Right ventricle myocardium superior (tissue), 1 donor: ENCODE data around the gene MRPL21. TPM values are rescaled to one million over a fixed set of nuclear protein-coding genes. Genes with fewer than 3 reads are reported as not detected.
"Not testable (repeated sequence)": the region's sequence is repeated elsewhere in the genome, so short reads cannot be mapped to it uniquely, and the experiment has no call there.

Experiments
- ATAC-seq: fragments of 200-7000 bp; cut with Tn5 transposase; one replicate; pipeline ENCODE4 v1.9.1; 2020; ENCODE audit warnings: mild to moderate bottlenecking; ENCODE audit not compliant: poor library complexity
- DNase-seq: peaks from one replicate; pipeline ENCODE4 v3.0.0-alpha.2; 2020
- intact Hi-C: fragments of 100-400 bp; cut with DNase I; formaldehyde crosslinking; loops from one replicate; pipeline ENCODE4 v1.11.2; 2022
- total RNA-seq: library from RNA; stranded (reverse); fragmentation: NEBNext Ultra II Directional; extraction: Animal tissue kit (Norgen Biotek cat#: 25700); gene quantifications from one replicate; pipeline ENCODE4 v1.2.1, GENCODE V29; 2021
- donor health status: DM: no; HTN: yes; CAD: no; lungs with severe emphysema.

Gene MRPL21
- total RNA-seq, 1 donor from 2014 or later: 124 TPM

DNA sequence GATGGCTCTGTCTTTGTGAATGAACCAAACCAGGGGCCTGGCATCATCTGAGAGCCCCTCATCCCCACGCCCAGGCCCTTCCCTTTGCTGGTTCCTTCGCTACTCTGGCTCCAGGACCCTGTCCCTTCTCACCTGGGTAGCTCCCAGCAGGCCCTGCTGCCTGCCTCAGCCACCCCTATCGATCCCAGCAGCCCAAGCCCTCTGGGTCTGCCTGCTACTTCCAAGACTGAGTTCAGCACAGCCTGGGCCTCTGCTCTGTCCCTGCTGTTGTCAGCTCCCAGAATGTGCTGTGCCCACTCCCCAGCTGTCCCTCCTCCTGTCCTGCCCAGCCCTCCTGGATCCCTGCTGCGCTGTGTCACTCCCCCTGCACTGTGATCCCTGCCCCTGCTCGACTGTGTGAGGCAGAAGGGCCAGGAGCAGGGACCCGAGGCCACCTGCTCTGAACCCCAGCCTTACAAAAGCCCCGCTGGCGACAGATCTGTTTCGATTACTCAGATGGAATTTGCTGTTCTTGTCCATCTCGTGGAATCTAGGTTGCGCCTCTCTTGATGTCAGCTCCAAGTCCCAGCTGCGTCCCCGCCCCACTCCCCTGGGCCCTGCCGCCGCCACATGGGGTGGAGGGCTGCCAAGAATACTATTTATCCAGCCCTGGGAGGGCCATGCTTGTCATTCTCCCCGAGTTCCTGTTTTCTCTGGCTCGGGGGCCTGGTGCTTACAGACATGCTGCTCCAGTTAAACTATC lies 13.0 kb downstream of the MRPL21 start:
- DNase-seq (peak; percentile 92), ATAC-seq (peak; percentile 95)
- intact Hi-C loops: no loop called here

DNA sequence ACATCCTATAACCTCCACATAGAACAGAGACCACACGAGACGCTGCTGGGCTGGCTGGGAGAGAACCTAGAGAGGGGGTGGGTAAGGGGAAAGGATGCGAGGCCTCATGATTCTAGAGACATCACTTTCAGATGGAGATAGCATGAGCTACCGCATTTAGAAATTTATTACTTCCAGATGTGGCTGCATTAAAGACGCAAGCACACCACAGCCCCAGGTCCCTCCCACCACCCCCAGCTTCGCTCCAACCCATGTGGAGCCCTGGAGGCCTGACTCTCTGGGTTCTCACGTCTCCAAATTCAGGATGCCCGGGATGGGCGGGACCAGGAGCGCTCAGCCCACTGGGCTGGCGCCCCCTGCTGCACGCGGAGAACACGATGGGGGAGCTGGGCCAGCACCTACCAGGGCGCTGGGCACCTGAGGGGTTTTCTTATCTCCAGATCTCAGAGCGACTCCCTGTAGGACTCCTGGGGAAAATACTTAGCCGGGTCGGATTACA lies 13.6 kb downstream of the MRPL21 start:
- DNase-seq (peak; percentile 81), ATAC-seq (peak; percentile 78)
- intact Hi-C loops: no loop called here

DNA sequence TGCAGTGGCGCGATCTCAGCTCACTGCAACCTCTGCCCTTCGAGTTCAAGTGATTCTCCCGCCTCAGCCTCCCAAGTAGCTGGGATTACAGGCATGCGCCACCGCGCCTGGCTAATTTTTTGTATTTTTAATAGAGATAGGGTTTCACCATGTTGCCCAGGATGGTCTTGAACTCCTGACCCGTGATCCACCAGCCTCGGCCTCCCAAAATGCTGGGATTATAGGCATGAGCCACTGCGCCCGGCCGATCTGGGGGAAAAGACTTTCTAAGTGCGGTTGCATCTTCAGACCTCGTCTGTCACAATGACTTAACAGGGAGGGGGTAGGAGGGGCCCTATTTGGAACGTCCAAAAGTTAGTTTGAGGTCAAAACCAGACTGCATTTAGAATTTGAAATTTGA lies 18.8 kb downstream of the MRPL21 start:
- ATAC-seq, DNase-seq, intact Hi-C loops: not testable (repeated sequence)

DNA sequence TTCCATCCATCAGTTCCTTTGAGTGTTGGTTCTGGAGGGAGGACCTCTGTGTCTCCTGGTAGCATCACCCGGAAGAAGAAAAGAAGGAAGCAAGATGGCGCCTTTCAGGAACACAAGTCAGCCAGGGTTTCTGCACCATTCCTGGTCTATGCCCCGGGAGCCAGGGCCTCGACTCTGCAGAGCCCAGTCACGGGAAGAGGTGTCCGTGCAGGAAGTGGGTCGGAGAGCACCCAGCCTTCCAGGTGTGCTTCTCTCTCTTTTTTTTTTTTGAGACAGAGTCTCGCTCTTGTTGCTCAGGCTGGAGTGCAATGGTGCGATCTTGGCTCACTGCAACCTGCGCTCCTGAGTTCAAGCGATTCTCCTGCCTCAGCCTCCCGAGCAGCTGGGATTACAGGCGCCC lies 21.2 kb downstream of the MRPL21 start:
- intact Hi-C loops: no loop called here
- DNase-seq: no peak
- ATAC-seq: no peak

DNA sequence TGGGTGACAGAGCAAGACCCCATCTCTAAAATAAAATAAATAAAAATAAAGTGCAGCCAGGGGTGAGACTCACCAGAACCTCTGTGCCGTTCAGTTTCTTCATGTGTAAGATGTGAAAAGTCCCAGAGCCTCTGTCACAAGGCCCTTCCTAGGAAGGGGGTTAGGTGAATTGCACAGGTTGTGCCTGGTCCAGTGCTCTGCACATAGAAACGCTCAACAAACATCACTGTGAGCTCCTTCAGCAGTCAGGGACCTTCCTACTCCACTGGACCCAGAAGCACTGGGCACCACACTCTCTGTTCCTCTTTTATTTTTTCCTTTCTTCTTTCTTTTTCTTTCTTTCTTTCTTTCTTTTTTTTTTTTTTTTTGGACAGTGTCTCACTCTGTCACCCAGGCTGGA lies 22.3 kb downstream of the MRPL21 start:
- intact Hi-C loops: no loop called here
- DNase-seq: no peak
- ATAC-seq: no peak

DNA sequence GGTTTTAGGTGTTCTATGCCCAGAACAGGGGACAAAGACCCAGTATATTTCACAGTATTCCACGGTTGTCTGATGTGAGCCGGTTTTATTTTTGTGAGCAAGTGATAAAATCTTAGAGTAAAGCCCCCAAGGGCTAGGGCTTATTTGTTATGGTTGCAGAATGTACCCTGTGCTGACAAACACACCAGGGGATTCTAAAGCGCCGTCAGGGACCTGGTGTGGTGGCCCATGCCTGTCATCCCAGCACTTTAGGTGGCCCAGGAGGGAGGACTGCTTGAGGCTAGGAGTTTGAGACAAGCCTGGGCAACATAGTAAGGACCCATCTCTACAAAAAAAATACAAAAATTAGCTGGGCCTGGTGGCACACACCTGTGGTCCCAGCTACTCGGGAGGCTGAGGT lies 22.8 kb downstream of the MRPL21 start:
- ATAC-seq (no peak), DNase-seq (no peak)
- intact Hi-C loops: no loop called here

DNA sequence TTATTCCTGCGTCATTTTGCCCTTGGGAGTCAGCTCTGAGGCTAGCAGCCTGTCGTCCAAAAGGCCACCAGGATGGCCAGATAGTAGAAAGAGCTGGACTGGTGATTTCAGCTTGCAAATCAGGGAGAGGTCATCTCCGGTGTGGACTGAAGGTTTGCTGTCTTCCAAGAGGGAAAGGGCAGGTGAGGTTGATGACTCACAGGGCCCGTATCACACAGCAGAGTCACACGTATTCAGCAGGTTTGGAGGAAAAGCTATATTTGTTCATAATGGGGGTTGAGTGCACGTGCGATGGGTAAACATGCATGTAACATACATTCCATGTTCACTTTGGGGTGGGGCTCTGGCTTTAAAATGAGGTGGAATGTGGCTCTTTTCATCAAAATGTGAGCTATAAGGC lies 25.6 kb downstream of the MRPL21 start:
- intact Hi-C loops: no loop called here
- no peak for DNase-seq
- ATAC-seq: no peak

DNA sequence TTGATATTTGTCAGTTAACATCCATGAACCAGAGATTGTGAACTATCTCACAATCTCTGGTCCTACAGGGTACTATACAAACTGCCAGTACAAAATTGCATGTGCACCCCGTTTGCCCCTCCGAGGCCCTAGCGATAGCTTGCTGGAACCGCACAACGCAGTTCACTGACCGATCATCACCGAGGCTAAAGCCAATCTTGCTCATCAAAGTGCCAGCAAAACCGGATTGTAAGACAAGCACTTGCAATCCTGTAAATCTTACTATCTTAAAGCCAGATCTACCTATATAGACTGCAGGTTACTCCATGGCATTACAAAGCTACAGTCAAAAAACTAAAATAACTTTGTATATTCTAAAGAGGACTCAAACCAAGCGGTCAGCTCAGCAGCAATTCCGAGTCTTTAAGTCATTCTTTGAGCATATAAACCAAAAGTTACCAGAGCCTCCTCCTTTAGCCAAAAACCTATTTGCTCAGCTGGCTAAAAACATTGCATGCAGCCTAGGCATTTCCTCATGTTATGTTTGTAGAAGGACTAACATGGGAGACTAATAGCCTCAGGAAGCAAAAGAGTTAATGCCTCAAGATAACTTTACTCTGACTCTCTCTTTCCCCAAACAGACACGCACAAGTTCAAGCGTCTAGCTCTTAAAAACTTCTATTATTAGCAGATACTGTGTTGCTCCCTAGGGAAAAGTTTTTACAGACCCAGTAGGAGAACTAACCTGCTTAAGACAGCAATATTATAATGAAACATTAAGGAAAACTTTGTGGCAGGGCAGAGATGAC lies 31.2 kb downstream of the MRPL21 start:
- ATAC-seq (peak; percentile 46), DNase-seq (no peak)
- intact Hi-C loops: no loop called here

DNA sequence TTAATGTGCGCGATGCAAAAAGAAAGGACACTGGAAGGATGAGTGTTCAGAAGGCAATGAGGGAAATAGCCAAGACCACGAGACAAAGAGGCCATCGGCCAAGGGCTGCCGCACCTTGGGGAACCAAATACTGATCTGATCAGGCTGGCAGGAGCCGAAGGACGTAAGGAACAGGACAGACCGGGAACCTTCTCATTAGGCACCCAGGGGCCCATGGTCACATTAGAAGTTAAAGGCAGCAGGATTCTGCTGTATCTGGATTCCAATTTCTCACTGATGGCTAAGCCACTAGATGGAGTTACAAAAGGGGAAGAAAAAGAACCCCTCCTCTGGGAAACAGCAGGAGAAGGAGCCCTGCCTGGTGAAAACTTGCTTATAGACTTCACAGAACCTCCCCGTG lies 33.2 kb downstream of the MRPL21 start:
- DNase-seq (no peak), ATAC-seq (peak; percentile 39)
- intact Hi-C loops: no loop called here

DNA sequence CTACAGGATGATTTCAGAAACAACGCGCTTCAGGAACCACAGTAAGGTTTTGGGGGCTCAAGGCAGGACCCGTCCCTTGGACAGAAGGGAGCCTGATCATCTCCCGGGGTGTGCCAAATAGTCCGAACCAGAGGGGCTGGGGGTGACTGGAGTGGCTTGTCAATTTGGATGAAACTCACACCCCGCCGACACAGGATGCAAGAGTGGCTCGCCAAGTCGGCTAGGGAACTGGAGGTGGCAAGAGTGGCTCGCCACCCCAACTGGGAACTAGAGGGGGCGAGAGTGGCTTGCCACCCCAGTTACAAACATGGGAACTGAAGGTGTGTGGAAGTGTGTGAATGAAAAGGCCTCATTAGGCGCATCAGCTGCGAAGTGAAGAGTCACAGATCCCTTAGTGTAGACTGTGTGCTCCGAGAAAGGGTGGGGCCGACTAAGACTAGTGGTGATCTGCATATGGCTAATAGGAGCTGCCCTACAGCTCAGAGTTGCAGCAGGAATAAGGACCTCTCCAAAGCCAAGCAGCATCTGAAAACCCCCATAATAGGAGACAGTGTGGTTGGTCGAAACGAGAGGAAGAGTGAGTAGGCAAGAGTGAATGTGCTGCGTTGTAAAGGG lies 35.3 kb downstream of the MRPL21 start:
- ATAC-seq: no peak
- no peak for DNase-seq
- intact Hi-C loops: no loop called here

DNA sequence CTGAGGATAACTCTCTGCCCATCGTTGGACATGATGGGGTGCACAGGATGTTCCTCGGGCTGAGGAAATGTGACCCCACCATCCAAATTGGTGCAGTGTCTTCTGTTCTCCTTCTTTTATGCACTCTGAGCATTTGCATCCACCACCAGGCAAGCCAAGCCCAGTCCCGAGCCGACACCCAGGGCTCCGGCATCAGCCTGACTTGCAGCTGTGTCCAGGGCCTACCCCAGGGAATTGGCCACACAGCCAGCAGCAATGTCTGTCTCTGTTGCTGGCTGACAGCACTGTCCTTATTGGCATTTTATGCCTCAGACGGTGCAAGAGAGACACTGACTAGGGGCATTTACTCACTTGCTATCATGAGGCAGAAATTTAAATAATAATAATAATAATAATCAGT lies 36.6 kb downstream of the MRPL21 start:
- DNase-seq (no peak), ATAC-seq (no peak)
- intact Hi-C loops: no loop called here

DNA sequence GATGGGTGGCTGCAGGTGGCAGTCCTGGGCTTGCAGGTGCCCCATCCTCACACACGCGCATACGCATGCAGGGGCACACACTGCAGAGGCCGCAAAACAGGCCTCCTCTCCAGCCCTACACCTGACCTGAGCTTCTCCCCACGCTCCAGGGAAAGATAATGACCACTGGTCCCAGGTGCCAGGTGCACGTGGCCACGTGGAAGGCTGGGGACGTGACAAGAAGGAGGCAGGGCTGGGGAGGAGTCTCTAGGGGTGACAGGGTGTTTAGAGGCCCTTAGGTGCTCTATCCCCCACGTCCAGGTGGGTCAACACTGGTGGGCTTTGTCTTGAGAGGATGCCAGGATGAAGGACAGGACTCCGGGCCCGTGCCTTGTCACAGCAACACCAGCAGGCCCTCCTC lies 38.4 kb downstream of the MRPL21 start:
- intact Hi-C loops: no loop called here
- ATAC-seq: no peak

DNA sequence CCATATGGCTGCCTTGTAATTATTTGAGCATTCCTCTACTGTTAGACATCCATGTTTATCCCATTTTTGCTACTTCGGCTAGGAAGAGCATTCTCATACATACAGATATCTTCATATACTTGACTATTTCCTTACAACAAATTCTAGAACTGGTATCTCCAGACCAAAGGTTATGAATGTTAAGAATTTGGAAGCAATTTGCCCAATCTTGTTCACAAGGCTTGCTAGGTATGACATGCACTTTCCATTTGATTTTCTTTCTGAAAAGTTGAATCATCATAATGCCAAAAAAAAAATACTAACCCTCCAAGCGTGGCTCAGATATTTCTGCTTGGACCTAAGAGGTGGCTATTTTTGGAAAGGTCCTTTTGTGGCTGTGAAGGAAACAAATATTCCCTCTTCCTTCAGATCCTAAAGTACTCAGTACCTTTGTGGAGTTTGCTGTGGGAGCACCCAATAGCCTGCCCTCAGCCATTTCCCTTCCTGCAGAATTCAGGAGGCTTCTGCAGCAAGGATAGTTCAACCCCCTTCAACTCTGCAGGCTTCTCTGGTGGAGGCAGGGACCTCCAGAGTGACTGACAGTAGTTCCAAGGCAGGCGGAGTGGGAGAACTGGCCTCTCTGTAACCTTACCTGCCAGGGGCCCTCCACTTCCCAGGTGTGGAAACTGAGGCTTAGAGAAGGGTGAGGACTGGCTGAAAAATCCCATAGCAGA lies 39.9 kb downstream of the MRPL21 start:
- intact Hi-C loops: no loop called here
- no peak for DNase-seq
- no peak for ATAC-seq

More for the DNA sequence above, 38.4 kb downstream of the MRPL21 start:
- DNase-seq: no peak

DNA sequence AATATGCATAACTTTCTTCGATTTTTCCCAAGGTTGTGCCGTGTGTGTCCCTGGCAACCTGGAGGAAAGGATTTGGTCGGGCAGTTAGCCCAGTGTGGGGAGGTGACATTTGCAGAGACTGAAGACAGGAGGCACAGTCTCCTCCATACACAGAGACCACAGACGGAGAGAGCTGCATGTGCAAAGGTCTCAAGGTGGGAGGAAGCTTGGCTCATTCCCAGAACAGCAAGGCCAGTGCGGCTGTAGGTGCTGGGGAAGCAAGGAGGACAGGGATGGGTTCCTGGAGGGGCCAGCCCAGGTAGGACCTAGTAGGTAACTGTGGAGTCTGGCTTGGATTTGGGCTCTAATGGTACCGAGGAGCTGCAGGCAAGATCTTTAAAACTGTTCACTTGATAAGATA lies 41.2 kb downstream of the MRPL21 start:
- DNase-seq: no peak
- ATAC-seq: no peak
- intact Hi-C loops: no loop called here

DNA sequence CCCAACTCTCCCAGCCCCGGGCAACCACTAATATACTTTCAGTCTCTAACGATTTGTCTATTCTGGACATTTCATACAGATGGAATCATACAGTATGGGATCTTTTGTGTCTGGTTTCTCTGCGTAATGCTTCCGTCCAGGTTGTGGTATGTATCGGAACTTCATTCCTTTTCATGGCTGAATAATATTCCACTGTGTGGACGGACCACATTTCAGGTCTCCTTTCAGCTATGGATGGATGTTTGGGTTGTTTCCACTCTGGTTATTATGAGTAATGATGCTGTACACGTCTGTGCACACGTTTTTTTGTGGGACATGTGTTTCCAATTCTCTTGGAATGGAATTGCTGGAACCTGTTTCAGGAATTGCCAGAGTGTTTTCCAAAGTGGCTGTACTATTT lies 44.5 kb downstream of the MRPL21 start:
- no peak for ATAC-seq
- intact Hi-C loops: no loop called here
- no peak for DNase-seq

DNA sequence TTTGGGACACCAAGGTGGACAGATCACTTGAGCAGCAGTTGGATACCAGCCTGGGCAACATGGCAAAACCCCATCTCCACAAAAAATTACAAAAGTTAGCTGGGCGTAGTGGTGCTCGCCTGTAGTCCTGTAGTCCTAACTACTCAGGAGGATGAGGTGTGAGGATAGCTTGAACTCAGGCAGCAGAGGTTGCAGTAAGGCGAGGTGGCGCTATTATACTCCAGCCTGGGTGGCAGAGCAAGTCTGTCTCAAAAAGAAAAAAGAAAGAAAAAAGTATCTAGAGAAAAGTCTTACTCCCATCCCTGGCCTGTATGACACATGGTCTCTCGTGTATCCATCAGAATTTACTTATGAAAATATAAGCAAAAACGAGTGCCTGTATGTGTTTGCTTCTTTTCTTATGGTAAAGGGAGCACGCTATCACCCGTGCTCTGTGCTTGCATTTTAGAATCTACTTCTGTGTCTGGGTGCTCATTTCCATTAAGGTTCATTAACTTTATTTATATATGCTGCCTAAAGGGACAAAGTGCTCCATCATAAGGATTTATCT lies 46.5 kb downstream of the MRPL21 start:
- intact Hi-C loops: no loop called here
- DNase-seq: no peak
- ATAC-seq: no peak

DNA sequence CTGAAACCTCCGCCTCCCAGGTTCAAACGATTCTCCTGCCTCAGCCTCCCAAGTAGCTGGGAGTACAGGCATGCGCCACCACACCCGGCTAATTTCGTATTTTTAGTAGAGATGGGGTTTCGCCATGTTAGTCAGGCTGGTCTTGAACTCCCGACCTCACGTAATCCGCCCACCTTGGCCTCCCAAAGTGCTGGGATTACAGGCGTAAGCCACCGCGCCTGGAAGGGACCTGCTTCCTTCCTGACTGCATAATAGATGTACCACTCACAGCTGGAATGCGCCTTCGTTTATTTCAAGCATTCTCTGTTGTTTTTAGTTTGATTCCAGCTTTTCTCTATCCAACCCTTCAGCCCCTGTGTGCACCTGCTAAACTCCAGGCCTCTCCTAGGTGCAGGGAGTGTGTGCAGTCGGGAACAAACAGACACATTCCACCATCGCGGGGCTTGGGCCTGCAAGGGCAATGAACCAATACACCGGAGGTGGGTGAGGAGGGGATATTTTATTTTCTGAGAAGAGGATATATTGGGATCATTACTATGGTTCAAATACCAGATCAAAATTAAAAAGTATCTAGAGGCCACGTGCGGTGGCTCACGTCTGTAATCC lies 47.1 kb downstream of the MRPL21 start:
- DNase-seq: peak; percentile 30
- ATAC-seq, intact Hi-C loops: not testable (repeated sequence)

DNA sequence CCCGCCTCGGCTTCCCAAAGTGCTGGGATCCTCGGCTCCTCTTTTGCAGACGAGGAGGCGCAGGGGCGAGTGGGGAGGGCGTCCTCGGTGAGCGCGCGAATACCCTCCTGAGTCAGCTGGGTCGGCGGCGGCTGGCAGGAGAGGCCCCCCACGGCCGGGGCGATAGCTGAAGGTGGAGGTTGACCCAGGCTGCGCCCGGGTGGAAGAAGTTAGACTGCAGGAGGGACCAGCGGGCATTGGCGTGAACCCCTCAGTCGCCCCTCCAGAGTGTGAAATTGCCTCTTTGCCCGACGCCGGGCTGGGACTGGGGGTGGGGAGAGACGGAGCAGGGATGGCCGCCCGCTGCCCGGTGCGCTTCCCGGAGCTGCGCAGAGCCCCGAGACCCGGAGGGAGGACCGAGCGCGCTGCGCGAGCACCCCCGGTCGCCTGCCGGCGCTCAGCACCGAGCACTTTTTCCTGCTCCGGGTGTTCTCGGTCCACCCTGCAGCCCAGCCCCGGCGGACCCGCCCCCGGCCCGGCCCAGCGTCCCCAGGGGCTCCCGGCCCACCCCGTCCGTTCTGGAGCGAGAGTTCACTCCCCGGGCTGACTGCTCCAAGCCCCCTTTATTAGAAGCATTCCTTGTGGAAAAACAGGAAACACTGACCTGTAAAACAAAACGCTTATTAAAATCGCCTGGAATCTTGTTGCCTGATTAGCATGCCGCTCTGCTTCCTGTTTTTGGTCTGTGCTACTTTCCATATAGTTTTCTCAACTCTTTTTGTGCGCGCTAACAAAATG lies 48.2 kb downstream of the MRPL21 start:
- ATAC-seq (peak; percentile 81), DNase-seq (peak; percentile 72)
- intact Hi-C loops: no loop called here
